Measurements from ENCODE around the gene LRRC3.

LRRC3 gene

GRCh38 chr21:44438531-44439210 lies 16.6 kb upstream of the LRRC3 start:
- FAIRE-seq (no peak), DNase-seq (ENCODE audit: low spot score) (no peak)

GRCh38 chr21:44439211-44439600 lies 16.1 kb upstream of the LRRC3 start:
- DNase-seq (ENCODE audit: low spot score), result no peak
- FAIRE-seq, result no peak

- FAIRE-seq (no peak), DNase-seq (ENCODE audit: low spot score) (no peak)
Observed at GRCh38 chr21:44440241-44441040, 14.9 kb upstream of the LRRC3 start.

- no peak for DNase-seq (ENCODE audit: low spot score)
- FAIRE-seq, result no peak
Observed at GRCh38 chr21:44441041-44441400, 14.3 kb upstream of the LRRC3 start.

GRCh38 chr21:44441581-44442265 lies 13.6 kb upstream of the LRRC3 start:
- DNase-seq (ENCODE audit: low spot score), result no peak
- no peak for FAIRE-seq

GRCh38 chr21:44442266-44443125 lies 12.8 kb upstream of the LRRC3 start:
- FAIRE-seq, result no peak
- DNase-seq (ENCODE audit: low spot score), result no peak

- no peak for FAIRE-seq
Observed at GRCh38 chr21:44443291-44443890, 11.9 kb upstream of the LRRC3 start.

GRCh38 chr21:44443891-44444285 lies 11.4 kb upstream of the LRRC3 start:
- no peak for DNase-seq (ENCODE audit: low spot score)
- no peak for FAIRE-seq

More at GRCh38 chr21:44443291-44443890, 11.9 kb upstream of the LRRC3 start:
- no peak for DNase-seq (ENCODE audit: low spot score)

GRCh38 chr21:44444286-44444931 lies 10.9 kb upstream of the LRRC3 start:
- FAIRE-seq (no peak), DNase-seq (ENCODE audit: low spot score) (no peak)

GRCh38 chr21:44445145-44445812 lies 10.0 kb upstream of the LRRC3 start:
- DNase-seq (ENCODE audit: low spot score) (no peak), FAIRE-seq (no peak)

GRCh38 chr21:44448651-44449131 lies 6.6 kb upstream of the LRRC3 start:
- DNase-seq (ENCODE audit: low spot score) (no peak), FAIRE-seq (no peak)

- FAIRE-seq (no peak), DNase-seq (ENCODE audit: low spot score) (no peak)
Observed at GRCh38 chr21:44449473-44450363, 5.6 kb upstream of the LRRC3 start.

- FAIRE-seq, result no peak
Observed at GRCh38 chr21:44450402-44450801, 4.9 kb upstream of the LRRC3 start.

GRCh38 chr21:44450999-44451398 lies 4.3 kb upstream of the LRRC3 start:
- no peak for DNase-seq (ENCODE audit: low spot score)
- no peak for FAIRE-seq

More at GRCh38 chr21:44450402-44450801, 4.9 kb upstream of the LRRC3 start:
- DNase-seq (ENCODE audit: low spot score), result no peak

GRCh38 chr21:44453120-44453519 lies 2.2 kb upstream of the LRRC3 start:
- DNase-seq (ENCODE audit: low spot score) (no peak), FAIRE-seq (no peak)

GRCh38 chr21:44454058-44454457 lies 1.3 kb upstream of the LRRC3 start:
- DNase-seq (ENCODE audit: low spot score) (no peak), FAIRE-seq (no peak)

- DNase-seq (ENCODE audit: low spot score) (no peak), FAIRE-seq (no peak)
Observed at GRCh38 chr21:44455524-44456213, 359 bp downstream of the LRRC3 start.
